GM12891 (cell line): ENCODE data around the gene ZFYVE19.

ENCODE experiments used
- POLR2A ChIP-seq: IDR thresholded peaks from 2 replicates; pipeline ENCODE4 v1.6.1; 2011; ENCODE audit warnings: low read depth, low read length, control low read depth
- POLR2AphosphoS5 ChIP-seq: IDR thresholded peaks from 2 replicates; pipeline ENCODE4 v1.6.1; 2011; ENCODE audit warnings: low read depth, low read length, control low read depth
- TAF1 ChIP-seq: IDR thresholded peaks from 2 replicates; pipeline ENCODE4 v1.6.1; 2011; ENCODE audit warnings: low read depth, low read length, control low read depth

DNA sequence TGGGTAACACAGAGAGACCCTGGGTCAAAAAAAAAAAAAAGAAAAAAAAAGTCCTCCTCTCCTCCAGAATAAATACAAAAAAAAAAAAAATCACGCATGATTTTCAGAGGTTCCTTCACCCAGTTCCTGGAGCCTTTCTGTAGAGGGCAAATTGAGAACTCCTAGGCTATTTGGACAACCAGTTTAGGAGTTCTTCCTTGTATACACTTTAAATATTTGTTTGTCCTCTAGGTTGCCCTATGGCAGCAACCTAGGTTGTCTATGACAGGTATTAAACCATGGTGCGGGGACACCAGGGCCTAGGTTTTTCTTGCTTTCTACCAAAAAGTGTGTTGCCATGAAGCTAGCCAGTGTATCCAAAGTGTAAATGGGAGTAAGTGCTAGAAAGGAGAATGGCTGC, 3.8 kb upstream of the ZFYVE19 start:
- no peak for TF ChIP-seq TAF1
- no peak for TF ChIP-seq POLR2A
- no peak for TF ChIP-seq POLR2AphosphoS5
